Stimulated activated CD8-positive, alpha-beta memory T cell treated with anti-CD3 and anti-CD28 coated beads, Interleukin-12 subunit alpha, Interleukin-12 subunit beta, amount 100 ng/mL, for 24 hours (primary cell): ENCODE data around the gene BHLHE40.

ENCODE experiments used
- DNase-seq: peaks from one replicate; pipeline ENCODE4 v3.0.0-alpha.2; 2020; ENCODE audit errors: extremely low read depth

Gene BHLHE40

DNA sequence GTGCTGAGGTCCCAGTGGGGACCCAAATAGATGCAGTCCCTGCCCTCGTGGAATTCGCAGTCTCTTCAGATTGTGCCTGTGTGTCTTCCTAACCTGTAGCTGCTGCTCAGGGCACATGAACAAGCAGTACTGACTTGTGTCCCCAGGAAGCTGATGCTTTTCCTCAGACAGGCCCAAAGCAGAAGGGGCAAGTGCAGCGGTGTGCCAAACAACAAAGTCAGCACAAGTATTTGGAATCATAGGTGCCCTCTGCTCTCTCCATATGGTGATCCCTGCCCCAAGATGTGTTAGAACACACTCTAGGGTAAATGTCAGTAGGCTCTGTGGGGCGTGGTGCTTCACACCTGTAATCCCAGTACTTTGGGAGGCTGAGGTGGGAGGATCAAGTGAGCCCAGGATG, 21.9 kb downstream of the BHLHE40 start:
- no peak for DNase-seq

DNA sequence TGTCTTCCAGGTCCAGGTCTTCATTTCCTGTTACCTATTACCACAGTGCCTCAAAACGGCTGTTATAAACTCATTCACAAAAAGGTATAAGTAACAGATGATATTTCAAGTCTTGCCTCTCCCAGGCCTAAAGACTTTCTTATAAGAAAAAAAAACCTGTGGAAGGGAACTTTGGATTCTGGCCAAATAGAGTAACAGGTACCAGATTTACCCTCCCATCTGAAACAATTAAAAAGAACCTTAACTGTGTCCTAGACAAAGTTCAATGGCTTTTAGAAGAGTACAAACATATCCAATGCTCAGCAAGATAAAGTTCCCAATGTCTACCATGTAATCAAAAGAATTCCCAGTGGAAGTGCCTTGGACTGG, 22.6 kb downstream of the BHLHE40 start:
- DNase-seq: no peak

DNA sequence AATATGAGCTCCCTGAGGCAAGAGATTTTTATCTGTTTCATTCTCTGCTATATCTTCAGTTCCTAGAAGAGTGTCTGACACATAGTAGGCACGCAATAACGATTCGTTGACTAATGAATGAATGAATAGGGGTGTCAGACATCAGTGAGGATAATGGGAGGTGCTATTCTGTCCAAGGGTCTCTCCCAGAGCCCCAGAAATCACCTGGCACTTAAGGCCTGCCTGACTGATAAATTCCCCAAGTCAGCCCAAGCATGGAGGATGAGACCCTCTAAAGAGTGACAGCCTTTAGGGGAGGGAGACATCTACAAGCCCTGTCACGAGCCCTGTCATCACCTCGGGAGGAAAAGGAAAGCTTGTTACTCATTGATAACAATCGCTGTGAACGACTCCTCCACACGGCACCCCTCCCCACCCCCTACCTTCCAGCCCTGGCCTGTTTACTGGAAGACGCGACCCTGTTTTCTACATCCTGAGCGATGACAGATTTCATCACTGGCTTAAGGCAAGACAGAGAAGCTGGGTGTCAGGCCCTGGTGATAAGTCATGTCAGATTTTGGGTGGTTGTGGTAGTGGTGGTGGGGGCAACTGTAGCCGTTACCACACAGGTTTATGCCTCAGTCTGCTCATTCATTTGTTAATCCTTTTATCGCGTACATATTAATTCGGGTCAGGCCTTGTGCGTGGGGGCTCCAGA, 23.1 kb downstream of the BHLHE40 start:
- DNase-seq: peak; percentile 49

DNA sequence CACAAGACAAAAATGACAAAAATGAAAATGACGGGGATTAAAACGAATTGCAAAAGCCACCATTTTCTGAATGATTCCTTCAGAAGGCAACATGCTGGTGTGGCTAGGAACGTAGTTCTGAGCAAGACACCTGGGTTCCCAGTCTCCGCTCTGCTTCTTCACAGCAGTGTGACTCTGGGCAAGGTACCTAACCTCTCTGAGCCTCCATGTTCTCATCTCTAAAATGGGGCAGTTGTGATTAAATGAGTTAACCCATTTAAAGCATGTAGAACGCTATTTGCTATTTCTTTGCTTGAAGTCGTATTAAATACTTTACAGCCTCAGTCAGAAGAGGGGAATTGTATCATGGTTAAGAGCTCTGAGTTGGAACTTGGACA, 23.6 kb downstream of the BHLHE40 start:
- DNase-seq: no peak

DNA sequence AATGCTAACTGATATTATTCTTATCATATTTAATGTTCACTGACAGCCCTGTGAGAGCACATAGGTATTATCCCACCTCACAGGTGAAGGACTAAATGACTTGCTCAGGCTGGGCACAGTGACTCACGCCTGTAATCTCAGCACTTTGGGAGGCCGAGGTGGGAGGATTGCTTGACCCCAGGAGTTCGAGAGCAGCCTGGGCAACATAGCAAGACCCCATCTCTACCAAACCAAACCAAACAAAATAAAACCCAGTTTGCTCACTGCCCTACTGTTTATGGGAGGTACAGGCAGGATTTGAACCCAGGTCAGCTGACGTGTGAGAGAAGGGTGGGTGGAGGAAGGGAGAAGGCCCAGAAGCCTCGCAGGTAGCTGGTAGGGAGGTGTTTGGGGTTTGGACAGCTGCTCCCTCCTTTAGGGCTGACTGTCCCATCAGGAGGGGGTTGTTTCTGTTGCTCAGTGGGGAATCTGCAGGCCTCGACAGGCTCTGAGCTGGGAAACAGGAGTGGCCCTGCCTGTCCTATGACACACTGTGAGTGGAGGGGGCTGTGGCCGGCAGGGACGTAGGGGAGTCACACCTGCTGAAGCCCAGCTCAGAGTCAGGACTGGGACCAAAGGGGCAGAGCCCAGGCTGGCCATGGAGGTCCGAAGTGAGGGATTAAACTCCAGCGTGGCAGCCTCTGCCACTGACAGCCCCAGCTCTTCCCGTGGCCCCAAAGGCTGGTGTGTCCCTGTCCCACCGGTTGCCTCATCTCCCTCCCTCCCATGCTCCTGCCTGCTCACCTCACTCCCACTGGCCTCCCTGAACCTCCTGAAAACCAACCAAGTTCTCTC, 25.3 kb downstream of the BHLHE40 start:
- DNase-seq: no peak

DNA sequence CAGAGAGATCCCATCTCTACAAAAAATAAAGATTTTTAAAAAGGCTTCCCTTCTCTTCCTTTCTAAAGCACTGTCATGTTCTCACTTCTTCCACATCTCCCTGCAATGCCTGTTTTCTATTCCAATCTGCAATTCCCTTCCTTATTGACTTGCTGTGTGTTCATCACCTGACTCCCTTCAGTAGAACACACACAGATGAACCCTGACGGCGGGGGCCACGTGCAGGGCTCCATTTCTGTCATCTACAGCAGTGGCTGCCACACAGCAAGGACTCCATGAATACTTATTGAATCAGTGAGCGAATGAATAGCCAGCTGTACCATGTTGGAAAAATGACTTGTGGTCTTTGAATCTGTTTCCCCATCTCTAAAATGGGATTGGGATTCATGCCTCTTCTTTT, 26.1 kb downstream of the BHLHE40 start:
- DNase-seq: no peak

DNA sequence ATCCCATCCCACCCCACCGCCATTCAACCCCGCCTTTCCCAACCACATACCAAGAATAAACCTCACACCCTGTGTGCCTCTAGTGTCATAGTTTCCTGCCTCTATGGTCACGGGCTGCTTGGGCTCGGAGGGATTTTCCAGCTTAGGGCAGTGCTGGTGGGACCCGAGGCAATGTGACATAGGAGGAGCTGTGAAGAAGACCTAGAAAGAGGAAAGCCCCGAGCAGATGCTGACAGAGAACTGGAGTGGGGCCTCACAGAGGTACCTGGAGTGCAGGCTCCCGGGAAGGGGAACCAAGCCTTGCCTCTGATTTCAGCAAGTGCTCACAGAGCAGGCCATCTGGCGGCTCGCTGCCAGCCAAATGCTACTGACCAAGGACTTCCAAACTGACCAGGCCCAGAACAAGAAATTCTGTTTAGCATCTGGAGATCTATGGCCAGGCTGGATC, 27.5 kb downstream of the BHLHE40 start:
- DNase-seq: no peak

DNA sequence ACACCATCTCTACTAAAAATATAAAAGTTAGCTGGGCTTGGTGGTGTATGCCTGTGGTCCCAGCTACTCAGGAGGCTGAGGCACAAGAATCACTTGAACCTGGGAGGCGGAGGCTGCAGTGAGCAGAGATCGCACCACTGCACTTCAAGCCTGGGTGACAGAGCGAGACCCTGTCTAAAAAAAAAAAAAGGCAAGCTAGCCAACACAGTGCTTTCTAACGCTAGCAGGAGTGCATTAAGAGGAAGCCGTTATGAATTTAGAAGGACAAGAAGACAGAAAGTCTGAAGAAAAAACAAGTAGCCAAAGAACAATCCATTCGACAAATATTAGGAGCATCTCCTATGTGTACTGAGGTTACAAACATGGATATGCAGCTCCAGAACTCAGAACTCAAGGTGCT, 28.6 kb downstream of the BHLHE40 start:
- DNase-seq: no peak

DNA sequence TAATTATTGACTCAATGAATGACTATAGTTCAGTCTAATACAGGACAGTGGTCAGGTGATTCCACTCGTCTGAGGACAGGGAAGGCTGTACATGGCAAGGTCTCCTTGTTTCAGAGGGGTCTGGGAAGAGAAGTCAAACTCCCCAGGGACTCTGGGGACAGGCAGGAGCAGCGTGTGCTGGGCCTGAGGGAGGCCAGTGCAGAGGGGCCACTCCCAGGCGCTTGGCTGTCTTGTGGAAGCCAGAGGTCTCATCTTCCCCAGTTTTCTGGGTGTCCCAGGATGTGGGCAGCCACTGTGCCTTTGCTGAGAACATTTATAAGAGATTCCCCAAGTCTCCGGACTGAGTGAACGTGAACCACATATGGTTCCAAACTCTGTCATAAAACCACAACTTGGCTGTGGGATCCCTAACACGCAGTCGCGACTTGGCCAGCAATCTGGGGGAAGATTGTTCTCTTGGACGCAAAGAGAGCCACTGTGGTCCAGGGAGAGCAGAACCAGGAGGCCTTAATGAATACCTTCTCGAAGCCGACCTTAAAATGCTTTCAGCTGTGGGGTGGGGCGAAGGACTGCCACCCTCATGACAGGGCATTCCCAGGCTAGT, 30.4 kb downstream of the BHLHE40 start:
- DNase-seq: no peak

DNA sequence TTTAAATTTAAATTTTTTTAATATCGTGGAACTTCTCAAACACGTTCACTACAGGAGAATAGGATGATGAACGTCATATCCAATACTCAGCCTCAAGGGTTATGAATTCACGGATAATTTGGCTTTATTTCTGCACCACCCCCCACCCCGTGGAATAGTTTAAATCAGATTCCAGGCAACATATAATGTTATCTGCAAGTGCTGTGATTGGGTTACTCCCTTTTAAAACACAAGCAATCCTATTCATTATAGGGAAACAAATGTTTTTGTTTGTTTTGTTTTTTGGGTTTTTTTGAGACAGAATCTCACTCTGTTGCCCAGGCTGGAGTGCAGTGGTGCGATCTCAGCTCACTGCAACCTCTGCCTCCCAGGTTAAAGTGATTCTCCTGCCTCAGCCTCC, 30.9 kb downstream of the BHLHE40 start:
- DNase-seq: no peak

DNA sequence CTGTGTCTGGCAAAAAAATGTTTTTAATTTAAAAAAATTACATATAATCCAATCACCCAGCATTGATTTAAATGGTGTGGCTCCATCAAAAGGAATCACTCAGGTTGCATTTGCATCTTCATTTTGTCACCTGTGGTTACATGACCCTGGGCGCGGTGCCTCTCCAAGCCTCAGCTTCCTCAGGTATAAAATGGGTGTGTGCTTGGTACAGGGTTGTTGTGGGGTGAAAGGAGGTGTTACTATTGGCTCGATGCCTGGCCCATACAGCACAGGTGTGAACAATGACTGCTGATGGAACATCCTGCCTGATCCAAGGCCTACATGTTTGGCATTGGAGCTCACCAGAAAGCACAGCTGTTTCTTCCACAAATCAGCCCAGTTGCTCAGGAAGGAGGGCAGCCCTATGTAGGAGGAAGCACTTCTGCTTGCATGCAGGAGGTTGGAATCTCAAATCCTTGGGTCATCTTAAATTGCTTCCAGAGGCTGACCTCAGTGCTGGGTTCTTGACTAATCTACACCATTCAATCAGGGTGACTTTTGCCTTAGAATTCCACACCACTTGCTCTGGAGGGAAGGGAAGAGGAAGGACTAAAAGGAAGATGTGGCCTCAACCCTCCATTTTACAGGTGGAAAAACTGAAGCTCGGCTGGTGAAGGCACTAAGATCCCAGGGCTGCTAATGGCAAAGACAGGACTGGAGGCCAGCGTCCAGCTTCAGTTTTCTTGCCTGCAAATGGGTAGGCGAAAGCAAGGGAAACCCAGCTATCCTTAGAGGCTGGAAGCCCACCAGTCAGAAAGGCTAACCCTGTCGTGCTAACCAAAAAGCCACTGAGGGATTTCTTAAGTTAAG, 31.7 kb downstream of the BHLHE40 start:
- DNase-seq: no peak

DNA sequence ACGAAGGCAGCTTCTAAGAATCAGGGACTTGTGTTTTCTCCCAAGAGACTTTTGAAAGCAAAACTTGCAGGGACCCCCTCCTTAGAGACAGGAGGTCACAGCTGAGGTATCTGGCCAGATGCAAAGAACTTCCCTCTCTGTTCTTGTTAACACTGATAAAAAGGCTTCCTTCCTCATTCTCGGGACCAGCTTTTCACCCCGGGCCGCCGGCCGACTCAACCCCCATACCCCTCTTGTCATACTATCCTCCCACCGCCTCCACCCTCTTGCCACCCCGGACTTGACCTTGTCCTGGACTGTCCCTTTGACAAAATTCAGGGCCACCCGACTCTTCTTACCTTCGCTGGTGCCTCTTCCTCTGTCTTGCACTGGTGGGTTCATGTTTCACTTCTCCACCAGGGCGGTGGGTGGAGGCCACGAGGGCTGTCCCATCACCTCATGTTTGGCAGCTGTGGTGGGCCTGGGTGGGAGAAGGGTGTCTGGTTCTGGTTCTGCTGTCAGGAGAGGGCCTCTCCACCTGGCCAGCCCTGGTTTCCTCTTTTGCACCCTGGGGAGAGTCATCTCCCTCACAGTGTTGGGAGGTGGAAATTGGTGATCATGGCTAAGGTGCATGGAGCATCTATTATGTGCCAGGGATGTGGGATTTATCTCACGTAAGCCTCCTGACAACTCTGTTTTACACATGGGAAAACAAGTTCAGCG, 32.5 kb downstream of the BHLHE40 start:
- no peak for DNase-seq

DNA sequence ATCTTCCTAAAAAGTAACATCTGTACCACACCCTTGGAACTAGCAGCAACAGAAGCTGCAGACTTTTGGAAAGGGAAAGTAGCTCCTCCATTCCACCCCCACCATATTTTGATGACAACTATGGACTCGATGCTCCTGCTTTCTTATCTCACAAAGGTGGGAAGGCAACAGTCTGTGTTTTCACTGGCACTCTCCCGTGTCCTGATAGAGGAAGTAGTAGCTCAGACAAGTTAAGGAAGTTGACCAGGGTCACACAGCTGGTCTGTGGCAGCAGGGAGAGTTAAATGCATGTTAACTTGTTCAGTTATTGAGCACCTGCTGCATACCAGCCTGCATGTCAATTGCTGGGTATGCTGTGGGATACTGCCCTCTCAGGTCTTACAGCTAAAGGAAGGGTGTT, 33.1 kb downstream of the BHLHE40 start:
- no peak for DNase-seq

DNA sequence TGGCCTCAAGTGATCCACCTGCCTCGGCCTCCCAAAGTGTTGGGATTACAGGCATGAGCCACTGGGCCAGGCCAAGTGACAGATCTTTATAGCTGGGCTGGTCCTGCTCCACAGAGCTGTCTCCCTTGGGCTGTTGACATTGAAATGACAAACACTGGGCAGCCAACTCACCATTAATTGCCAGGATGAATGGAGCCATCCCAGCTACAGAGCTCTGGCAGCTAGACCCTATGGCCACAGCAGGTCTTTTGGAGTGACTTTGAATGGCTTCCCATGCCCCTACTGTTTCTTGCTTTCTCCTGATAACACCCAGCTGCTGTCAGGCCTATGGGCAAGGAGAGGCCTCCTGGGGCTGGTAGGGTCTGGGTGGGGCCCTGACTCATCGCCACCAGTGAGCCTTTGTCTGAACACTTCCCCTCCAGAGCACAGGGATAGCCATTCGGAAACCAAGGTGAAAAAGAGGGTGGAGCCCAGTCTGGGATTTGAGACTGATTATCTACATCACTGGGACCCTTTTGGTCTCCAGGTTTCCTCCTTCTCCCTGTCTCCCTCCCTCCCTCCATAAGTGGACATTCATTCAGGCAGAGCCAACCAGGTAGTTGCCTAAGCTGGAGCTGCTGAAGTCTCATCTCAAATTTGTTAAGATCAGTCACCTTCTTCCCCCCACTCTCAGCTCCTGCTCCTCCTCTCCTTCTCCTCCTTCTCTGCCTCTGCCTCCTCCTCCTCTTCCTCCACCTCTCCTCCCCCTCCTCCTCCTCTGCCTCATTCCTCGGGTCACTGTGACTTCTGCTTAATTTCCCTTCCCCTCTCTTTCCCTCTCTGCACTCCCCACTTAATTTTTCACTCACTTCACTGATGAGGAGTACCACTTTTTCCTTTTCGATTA, 34.0 kb downstream of the BHLHE40 start:
- DNase-seq: no peak

DNA sequence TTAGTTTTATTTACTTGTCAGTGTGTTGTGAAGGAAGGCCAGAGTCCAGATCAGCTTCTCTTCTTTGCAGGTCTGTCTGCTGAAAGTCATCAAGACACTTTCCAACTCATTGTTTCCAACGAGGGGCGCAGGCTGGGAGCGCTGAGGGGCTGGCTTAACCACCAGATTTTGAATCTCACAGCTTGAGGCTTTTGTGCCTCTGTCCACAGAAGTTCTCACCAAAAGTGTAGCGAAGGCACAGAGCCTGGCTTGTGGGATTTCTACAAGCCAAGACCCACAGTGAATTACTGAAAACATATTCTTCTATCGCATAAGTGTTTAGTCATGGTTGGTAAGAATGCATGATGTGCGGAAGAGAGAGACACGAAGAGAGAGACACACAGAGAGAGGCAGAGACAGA, 35.2 kb downstream of the BHLHE40 start:
- no peak for DNase-seq

DNA sequence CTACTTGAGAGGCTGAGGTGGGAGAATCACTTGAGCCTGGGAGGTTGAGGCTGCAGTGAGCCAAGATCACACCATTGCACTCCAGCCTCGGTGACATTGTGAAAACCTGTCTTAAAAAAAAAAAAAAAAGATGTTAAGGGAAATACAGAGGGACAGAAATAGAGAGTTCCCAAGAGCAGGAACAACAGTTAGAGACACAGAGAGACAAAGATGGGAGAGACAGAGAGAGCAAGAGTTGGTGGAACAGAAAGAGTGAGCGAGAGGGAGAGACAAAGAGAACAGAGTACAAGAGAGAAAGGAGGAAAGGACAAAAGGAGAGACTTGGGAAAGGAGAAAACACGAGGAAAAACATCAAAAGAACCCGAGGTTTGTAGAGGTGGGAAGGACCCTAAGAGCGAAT, 35.8 kb downstream of the BHLHE40 start:
- DNase-seq: no peak

DNA sequence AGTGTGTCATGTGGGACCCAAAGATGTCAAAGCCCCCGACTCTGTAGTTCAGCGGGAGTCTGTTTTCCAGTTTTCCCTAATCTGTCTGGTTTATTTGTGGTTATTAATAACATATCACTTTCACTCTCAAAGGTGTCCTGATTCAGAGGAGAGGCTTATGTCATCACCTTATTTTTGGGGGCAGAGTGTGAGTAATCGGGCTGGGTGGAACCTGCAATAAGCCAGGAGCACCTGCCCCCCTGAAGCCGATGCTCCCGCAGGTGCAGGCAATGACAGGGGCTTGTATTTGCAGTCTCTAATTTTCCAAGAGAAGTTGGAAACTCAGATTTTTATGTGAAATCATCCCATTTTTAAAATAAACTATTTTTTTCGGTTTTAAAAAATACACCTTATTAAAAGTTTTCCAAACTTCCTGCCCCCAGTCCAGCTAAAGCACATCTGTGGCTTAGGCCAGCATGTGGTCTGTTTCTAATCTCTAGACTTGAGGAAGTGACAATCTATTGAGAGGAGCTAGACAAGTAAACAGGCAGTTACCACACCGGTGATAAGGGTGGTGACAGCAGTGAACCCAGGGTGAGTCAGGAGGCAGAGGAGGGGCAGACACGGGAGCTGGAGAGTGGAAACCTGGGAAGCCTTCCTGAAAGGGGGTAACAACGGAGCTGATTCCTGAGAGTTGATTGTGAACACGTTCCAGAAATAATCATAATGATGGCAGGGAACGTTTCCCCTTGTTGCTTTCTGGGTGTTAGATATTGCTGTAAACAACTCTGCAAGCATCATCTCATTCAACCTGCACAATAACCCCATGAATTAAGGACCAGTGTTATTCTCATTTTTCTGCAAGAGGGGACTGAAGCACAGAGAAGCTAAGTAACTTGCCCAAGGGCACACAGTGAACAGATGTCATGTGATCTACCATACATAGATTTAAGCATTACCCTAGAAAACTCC, 37.2 kb downstream of the BHLHE40 start:
- DNase-seq: no peak

DNA sequence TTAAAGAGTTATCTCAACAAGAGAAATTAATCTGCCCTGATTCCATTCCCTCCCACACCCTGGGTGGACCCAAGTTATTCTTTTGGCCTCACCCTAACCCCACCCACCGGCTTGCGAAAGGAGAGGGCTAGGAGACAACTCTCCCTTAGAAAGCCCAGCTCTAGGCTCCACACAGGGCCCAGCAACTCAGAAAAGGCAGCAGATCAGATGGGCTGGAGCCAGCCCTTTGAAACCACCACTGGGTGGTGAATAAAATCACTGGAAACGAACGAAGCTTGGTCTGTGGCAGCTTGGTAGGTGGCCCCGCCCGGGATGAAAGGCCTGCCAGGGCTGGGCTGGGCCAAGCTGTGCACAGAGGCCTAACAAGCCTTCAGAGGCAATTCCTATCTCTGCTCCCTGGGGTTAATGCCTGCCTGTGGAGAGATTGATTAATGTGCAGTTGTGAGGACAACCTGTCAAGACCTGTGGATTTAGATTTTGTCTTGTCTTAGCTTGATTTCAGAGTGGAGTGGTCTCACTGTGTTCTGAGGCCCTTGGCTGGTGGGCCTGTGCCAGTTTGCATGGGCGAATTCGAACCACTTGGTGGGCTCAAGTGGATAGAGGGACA, 38.8 kb downstream of the BHLHE40 start:
- no peak for DNase-seq
